HG02678 (cell line): ENCODE measurements around the gene SP6.

Source experiments
- ATAC-seq: cut with Tn5 transposase; IDR thresholded peaks from one replicate; pipeline ENCODE4 v1.9.1; 2021; ENCODE audit warnings: mild to moderate bottlenecking, moderate library complexity; ENCODE audit not compliant: unreplicated experiment

Gene SP6

DNA sequence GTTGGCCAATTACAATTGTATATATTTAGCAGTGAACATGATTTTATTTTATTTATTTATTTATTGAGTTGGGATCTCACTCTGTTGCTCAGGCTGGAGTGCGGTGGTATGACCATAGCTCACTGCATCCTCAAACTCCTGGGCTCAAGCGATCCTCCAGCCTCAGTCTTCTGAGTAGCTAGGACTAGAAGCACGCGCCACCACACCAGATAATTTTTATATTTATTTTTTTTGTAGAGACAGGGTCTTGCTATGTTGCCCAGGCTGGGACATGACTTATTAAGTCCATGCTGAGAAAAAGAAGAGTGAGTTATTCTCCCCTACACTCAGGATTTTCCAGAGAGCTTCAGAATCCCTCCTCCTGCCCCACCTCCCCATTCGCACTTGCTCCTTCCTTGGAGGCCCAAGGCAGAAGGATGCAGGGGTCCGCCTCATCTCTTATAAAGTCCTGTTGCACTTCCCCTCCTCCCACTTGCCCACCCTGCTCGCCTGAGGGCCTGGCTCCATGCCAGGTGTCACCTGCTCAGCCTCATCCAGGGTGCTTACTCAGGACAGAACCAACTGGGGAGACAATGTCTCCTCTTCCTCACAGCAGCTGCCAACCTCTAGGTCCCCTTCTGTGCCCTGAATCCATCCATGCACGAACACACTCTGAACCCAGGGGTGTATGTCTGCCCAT, 29.0 kb upstream of the SP6 start:
- ATAC-seq: no peak

- ATAC-seq: no peak
Measured at GRCh38 chr17:47879028-47879585, 28.1 kb upstream of the SP6 start.

GRCh38 chr17:47878203-47879027, 27.5 kb upstream of the SP6 start:
- no peak for ATAC-seq

DNA sequence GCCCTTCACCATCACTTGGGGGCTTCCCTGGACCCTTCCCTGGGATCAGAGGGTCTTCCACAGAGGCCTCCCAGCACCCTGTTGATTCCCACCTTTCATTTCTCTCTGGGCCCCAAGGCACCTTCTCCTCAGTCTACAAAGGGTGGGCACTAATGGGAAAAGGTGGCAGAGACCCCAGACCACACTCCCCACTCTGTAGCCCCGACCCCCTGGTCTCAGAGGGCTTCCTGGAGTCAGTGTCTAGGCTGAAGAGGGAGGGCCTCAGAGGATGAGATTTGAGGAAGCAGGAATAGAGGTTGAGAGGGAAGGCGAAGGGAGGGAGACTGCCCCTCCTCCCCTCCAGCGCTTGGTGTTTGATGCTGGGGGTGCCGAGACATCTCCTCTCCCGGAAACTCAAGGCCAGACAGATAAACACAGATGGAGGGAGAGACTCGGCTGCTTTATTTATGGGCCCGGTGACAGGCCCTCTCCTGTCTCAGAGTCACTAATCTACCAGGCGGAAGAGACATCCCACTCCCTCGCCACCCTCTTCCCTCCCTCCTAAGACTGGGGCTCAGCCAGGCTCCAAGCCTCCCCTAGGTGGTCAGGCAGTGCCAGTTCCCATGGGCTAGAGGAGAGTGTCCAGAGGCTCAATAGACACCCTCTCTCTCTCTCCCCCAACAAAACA, 26.5 kb upstream of the SP6 start:
- ATAC-seq: no peak

GRCh38 chr17:47875011-47875985, 24.3 kb upstream of the SP6 start:
- no peak for ATAC-seq

DNA sequence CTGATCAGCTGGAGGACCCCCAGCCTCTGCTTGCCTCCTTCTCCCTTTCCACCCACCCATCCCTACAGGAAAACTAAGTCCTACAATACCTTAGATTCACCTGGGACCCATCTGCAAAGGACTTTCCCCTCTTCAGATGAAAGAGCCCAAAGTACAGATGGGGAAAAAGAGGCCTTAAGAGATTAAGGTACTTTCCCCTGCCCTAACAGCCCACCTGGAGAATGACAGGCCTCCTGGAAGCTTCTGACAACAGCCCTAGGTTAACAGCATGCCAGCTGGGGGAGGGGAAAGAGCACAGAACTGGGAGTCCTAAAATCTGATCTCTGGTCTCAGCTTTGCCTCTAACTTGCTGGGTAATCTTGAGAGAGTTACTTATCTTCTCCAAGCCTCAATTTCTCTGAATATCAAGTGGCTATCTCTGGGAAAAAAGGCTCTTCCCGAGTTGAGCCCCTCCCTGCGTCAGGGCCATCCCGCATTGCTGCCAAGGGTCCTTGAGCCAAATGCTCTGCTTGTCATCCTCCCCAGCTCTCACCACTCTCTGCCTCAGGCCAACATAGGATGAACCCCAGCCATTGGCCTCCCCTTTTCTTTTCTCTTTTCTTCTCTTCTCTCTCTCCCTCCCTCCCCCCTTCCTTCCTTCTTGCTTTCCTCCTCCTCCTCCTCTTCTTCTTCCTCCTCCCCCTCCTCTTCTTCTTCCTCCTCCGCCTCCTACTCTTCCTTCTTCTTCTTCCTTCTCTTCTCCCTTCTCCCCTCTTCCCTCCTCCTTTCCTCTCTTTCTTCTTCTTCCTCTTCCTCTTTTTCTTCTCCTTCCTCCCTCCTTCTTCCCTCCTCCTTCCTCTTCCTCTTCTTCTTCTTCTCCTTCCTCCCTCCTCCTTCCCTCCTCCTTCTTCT, 22.5 kb upstream of the SP6 start:
- no peak for ATAC-seq

DNA sequence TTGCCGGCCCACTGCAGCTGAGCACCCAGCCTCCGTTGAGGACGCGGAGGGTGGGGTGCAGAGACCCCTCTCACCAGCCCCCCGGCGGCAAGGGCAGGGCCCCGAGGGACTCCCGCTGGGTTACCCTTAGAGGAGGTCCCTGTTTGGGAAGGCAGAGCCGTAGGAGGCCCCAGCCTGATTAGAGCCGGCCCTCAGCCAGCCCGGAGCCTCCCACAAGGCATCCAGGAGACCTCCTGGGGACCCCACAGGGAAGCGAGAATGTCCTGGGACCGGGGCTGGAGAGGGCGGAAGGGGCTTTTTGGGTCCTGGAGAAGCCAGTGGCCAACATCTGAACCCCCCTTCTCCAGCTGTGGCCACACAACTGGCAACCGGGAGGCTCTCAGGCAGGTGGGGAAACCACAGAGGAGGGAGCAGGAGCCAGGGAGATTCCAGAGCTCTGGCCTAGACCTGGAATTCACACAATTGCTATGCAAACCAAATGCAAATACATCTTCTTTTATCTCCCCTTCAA, 21.7 kb upstream of the SP6 start:
- no peak for ATAC-seq

- ATAC-seq: no peak
Measured at GRCh38 chr17:47872019-47872650, 21.2 kb upstream of the SP6 start.

GRCh38 chr17:47871048-47871447, 20.1 kb upstream of the SP6 start:
- ATAC-seq: no peak

- no peak for ATAC-seq
Measured at GRCh38 chr17:47870056-47870455, 19.1 kb upstream of the SP6 start.

- no peak for ATAC-seq
Measured at GRCh38 chr17:47869114-47869513, 18.2 kb upstream of the SP6 start.

GRCh38 chr17:47867813-47868533, 17.0 kb upstream of the SP6 start:
- no peak for ATAC-seq

- ATAC-seq: no peak
Measured at GRCh38 chr17:47866941-47867340, 16.0 kb upstream of the SP6 start.

GRCh38 chr17:47864791-47865216, 13.8 kb upstream of the SP6 start:
- ATAC-seq: no peak

DNA sequence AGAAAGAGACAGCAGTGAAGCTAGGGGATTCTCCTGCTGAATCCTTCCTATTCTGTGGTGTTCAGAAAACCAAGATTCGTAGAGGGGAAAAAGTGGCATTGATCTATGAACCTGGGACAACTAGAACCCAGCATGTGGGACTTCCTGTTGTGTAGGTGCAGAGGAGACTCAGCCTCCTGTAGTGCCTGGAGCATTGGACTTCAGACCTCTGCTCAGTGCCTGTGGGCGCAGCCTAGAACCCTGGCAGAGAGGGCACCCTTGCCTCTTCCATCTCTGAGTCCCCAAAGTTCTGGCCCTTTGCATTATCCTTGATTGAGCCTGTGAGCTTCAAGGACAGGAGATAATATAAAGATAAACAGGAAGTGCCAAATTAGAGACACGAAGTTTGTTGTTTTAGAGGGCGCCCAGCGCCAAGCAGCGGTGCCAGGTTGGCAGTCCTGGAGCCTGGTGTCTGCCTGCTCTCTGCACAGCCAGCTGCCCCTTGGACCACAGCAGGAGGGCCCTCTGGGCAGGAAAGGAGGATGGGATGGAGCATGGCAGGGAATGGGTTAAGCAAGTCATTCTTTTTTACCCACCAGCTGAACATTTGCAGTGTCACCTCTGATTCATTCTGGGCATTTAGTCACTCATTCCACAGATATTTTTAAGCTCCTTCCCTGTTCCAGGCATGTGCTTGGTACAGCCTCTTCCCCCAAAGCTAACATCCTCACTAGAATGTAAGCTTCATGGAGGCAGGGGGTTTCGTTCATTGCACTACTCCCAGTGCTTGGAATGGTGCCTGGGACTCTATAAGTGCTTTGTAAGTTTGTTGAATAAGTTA, 11.9 kb upstream of the SP6 start:
- ATAC-seq: no peak

GRCh38 chr17:47860386-47860785, 9.4 kb upstream of the SP6 start:
- no peak for ATAC-seq
